HG03066 (cell line): Measurements from ENCODE around the gene EMX2.
"Not testable (repeated sequence)": the region's sequence is repeated elsewhere in the genome, so short reads cannot be mapped to it uniquely, and the experiment has no call there.

Source experiments
- ATAC-seq: cut with Tn5 transposase; IDR thresholded peaks from one replicate; pipeline ENCODE4 v1.9.1; 2021; ENCODE audit warnings: low read depth; ENCODE audit not compliant: unreplicated experiment

Gene EMX2

GRCh38 chr10:117554241-117554814, 11.8 kb downstream of the EMX2 start:
- no peak for ATAC-seq

GRCh38 chr10:117555017-117555416, 12.5 kb downstream of the EMX2 start:
- ATAC-seq: no peak

DNA sequence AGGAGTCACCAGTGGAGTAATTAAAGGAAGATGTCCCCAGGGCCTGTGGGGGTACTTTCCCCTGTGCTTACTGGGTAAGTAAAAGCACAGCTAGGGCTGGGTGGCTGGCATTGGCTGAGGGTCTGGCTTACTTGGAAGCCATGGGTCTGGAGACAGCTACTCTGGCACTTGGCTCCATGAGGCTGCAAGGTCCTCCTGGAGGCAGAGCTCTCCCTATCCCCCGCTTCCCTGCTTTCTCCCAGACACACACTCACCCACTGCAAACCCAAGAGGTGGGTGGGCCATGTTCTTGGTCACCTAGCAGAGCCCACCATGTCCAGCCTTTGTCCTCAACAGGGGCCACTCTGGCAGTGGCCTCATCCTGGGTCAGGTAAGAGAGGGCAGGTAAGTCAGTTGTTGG, 13.3 kb downstream of the EMX2 start:
- ATAC-seq: no peak

DNA sequence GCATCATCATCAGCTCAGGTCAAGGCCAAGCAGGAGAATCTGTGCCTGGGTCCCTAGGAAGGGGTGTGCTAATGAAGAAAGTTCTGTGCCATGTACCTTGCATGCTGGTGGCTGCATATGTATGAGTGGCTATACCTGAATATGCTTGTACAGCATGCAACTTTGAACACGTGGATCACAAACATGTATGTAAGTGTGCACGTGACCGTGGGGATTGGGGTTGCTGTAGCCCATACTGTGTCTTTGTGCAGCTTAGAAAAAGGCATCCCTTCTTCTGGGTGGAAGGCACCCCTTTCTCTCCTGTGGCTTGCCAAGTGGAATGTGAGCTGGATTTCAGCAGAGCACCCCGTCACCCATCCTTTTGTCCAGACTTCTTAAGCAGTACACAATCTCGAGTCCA, 13.8 kb downstream of the EMX2 start:
- no peak for ATAC-seq

DNA sequence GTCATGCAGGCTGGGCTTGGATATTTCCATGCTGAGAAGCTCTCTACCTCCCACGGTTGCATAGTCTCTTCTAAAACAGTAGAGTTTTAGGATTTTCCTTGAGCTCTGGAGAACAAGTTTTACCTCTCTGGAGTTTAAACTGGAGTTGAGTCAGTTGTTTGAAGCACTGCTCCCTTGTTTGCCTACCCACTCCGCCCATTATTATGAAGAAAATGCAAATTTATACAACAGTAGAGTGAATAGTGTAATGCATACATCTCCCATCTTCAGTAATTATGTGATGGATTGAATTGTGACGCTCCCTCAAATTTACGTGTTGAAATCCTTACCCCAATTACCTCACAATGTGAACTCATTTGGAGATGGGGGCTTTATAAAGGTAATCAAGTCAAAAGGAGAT, 17.2 kb downstream of the EMX2 start:
- no peak for ATAC-seq

- no peak for ATAC-seq
Observed at GRCh38 chr10:117560942-117561341, 18.4 kb downstream of the EMX2 start.

DNA sequence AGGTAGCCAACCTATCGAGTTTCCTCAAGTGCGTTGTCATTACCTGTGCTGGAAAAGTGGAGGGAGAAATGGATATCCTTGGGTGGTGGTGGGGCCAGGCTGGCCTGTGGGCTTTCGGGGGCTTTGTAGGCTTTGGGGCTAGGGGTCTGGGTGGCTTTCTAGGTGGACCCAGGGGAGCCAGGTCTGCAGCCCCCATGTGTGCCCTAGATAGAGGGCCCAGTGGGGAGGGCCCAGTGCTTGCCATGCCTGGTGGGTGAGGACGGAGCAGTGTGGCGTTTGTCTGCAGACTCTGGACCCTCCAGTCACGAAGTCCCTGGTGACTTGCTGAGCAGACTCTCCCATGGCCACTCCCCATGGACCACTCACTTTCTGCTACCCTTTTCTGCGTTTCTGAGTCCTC, 19.7 kb downstream of the EMX2 start:
- no peak for ATAC-seq

DNA sequence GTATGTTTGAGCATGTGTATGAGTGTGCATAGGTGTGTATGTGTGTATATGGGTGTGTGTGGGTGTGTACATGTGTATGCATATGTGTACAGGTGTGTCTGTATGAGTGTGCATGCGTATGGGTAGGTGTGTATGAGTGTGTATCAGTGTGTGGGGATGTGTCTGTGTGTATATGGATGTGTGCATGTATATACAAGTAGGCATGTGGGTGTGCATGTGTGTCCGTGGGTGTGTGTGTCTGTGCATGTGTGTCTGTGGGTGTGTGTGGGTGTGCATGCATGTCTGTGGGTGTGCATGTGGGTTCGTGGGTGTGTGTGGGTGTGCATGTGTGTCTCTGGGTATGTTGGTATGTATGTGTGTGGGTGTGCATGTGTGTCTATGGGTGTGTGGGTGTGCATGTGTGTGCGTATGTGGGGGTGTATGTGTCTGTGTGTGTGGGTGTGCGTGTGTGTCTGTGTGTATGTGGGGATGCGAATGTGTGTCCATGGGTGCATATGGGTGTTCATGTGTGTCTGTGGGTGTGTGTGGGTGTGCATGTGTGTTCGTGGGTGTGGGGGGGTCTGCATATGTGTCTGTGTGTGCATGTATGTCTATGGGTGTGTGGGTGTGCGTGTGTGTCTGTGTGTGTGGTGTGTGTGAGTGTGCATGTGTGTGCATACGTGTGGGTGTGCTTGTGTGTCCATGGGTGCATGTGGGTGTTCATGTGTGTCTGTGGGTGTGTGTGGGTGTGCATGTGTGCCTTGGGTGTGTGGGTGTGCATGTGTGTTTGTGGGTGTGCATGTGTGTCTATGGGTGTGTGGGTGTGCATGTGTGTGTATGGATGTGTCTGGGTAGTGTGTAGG, 20.6 kb downstream of the EMX2 start:
- no peak for ATAC-seq

- no peak for ATAC-seq
Observed at GRCh38 chr10:117563780-117564179, 21.2 kb downstream of the EMX2 start.

GRCh38 chr10:117565068-117565467, 22.5 kb downstream of the EMX2 start:
- ATAC-seq: no peak

DNA sequence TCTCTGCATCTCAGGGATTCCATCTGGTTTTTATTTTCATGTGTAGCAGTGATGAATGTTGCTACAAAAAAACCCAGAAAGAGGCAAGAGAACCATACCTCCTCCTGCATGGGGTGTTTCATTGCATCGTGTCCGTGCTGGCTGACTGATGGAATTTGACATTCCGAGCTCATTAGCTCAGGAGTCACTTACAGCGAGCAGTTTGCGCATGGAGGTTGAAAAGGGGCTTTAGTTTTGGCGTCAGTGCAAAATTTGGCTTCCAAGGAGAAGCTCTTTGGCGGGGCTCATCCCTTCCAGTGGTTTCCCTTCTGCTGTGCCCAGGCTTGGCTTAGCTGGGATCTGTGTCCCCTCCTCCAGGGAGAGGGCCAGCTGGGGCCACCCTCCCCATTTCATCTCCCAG, 25.8 kb downstream of the EMX2 start:
- no peak for ATAC-seq

GRCh38 chr10:117569610-117570390, 27.3 kb downstream of the EMX2 start:
- ATAC-seq: no peak

DNA sequence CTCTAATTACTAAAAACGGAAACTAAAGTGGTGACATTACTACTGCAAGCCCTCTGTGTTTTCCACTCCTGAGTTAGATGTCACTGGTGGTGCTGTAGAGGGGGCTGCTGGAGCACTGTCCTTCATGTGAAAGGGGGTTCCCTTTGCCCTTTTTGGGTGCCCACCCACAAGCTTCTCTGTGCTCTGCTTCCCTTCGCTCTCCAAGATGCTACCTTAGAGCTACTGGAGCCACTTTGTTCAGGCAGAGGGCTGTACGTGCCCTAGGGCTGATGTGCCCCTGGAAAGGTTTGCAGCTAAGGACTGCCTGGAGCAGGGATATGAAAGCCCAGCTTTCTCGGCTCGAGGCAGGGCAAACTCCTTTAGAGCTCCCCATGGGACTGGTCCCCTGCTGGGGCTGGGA, 28.3 kb downstream of the EMX2 start:
- no peak for ATAC-seq

- no peak for ATAC-seq
Observed at GRCh38 chr10:117574498-117575146, 32.1 kb downstream of the EMX2 start.

DNA sequence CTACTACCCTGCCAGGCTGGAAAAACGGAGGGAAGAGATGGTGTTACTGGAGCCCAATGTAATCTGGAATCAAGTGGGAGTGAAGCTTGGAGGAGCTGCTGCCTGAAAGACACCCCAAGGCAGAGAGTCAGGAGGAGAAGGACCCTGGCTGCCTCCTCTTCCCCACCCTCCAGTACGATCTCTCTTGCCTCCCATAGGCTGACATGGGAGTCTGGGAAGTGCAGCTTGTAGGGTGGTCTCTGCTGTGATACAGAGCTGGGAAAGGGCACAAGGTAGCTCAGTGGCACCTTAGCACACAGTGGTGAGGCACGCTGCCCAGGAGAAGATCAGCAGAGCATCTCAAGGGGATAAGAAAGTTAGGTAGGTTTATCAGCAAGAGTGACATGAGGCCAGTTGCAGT, 35.9 kb downstream of the EMX2 start:
- ATAC-seq: no peak

GRCh38 chr10:117578999-117579590, 36.5 kb downstream of the EMX2 start:
- ATAC-seq: no peak

GRCh38 chr10:117581961-117582360, 39.4 kb downstream of the EMX2 start:
- ATAC-seq: no peak

DNA sequence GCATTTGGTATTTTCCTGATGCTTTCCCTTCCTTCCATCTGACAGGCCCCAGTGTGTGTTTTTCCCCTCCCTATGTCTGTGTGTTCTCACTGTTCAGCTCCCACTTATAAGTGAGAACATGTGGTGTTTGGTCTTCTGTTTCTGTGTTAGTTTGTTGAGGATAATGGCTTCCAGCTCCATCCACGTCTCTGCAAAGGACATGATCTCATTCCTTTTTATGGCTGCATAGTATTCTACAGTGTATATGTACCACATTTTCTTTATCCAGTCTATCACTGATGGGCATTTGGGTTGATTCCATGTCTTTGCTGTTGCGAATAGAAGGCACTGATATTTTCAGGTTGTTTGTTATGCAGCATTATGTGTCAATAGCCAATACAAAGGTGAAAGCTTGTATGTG, 42.3 kb downstream of the EMX2 start:
- not testable (repeated sequence) for ATAC-seq

DNA sequence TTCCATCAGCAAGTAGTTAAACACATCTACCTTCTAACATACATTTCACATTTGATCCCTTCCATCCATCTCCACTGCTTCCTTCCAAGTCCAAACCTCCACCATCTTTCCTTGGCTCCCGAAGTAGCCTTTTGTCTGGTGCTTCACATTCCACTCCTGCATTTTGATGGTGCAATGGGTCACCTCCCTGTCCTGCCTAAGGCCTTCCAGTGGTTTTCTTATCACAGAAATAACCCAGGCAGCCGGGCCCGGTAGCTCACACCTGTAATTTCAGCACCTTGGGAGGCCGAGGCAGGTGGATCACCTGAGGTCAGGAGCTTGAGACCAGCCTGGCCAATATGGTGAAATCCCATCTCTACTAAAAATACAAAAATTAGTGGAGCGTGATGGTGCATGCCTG, 44.5 kb downstream of the EMX2 start:
- no peak for ATAC-seq

GRCh38 chr10:117590101-117590875, 47.7 kb downstream of the EMX2 start:
- ATAC-seq: no peak
